NCI-H82 treated with DMSO at 0.1 percent for 48 hours (cell line): Measurements from ENCODE around the gene GRIK4.
"Not testable (repeated sequence)": the region's sequence is repeated elsewhere in the genome, so short reads cannot be mapped to it uniquely, and the experiment has no call there.

Experiments
- DNase-seq: peaks from one replicate; lab custom pipeline; 2025; ENCODE audit not compliant: unreplicated experiment; lab: John Stamatoyannopoulos, UW

Gene GRIK4

DNA sequence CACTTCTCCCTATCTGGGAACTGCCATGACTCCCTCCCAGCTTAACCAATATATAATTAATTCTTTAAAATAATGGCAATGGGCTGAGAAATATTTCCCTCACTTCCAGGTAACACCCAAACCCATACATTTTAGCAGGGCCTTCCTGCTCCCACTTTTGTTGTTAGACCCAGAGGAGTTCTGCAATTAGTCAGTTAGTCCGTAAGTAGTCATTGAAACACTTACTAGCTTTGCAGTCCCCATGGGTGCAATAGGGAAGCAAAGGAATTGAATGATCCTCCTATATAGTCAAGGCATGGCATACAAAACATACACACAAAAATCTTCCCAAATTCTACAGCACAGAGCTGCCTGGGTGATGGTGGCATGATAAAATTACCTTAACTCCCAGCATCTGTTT, 258.4 kb downstream of the GRIK4 start:
- no peak for DNase-seq

DNA sequence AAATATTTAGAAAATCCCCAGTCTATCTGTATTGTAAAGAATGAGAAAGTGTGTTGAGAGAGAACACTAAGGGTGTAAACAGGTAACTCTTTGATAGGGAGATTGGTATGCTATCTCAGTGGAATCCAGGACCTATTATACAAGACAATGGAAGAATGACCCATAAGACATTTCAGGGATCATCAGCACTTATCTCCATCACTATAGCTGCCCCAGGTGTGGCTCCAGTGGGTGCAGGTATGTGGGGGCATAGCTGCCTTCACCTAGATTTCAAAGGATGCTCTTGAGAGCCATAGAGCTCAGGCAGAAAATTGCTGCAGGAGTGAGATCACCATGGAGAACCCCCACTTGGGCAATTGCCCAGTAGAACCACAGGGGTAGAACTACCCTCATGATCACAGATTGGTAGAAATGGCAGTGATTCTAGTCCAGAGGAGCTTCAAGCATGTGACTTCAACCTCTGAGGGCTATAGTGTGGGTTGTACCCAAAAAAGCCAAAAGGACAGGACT, 260.1 kb downstream of the GRIK4 start:
- DNase-seq = no peak

DNA sequence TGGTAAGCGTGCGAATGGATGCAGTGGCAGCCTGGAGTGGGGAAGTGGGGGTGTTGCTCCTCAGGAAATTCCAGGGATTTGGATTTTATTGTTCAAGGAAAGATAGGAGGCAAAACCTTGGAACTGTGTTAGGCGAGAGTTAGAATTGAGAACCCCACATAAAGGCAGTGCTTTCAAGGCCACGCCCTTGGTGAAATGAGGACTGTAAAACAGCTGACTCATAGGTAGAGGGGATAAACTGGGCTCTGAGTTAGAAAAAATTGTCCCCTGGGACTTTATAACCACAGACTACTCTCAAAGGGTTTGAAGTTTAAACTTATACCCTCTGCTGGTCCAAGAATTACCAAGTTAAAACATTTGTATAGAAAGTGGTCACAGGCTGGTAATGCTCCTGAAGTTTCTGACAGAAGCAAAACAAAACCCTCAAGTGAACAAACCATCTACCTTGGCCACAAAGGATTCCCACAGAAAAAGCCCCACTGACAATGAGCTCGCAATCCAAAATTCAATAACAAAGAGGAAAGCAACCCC, 262.0 kb downstream of the GRIK4 start:
- DNase-seq = no peak

DNA sequence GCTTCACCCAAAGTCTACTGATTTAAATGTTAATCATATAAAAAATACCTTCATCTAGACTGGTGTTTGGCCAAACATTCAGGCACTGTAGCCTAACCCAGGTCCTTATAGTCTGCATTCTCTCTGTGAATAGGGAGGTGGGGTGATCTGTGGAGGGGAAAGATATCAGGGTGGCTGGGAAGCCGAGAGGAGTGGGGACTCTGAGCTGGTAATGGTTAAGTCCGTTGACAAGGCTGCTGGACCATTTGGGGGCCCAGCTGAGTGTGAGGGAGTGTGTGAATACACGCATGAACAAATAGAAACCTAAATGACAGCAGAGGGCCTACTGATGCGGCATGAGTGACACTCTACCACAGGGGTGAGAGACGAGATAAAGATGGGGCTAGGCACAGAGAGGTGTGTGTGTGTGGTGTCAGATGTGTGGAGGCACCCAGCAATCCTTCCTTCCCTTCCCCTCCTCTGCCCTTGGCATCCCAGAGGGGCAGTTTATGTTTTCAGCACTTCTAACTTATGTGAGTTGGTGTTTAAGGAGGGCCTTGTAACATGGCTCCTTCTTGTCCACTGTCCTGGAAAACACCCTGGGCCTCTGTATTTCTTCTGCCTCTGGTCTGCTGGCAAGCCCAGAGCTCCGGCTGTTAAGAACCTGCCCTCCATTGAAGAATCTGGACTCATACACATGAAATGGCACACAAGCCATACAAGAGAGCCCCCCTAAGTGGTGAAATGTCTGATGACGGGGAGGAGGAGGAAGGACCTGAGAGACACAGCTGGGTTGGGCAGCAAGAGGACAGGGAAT, 263.2 kb downstream of the GRIK4 start:
- no peak for DNase-seq

DNA sequence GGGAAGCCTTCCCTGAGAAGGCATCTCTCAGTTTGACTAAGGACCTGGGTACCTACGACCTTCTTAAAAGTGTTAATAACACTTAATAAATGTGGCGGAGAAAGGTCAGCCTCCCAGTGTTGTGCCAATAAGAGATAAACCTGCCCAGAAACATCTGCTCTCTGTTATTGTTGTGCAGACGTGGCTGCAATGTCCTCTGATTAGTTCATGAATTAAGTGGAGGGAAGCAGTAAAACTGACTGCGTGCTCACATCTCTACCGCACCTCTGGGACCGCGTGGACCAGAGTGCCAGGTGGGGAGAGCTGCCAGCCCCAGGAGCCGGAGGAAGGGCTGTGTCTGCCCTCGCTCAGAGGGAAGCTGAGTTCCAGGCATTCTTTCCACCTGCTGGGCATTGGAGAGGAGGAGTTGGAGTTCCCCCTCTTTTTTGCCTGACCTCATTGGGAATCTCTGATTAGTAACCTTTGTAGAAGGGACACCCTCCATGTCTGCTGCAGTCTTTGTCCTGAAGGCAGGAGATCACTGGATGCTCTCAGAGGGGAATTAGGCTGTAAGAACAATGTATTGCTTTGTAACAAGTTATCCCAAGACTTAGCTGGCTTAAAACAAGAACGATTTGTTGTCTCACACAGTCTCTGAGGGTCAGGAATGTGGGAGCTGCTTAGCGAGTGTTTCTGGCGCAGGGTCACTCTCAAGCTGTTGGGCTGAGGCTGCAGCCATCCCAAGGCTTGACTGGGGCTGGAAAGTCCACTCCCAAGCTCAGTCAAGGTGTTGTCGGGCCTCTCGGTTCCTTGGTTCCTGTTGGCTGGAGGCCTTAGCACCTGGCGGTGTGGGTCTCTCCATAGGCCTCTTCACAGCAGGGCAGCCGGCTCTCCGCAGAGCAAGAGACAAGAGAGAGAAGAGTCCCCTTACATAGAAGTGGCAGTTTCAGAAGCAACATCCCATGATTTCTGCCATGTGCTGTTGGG, 264.7 kb downstream of the GRIK4 start:
- no peak for DNase-seq

DNA sequence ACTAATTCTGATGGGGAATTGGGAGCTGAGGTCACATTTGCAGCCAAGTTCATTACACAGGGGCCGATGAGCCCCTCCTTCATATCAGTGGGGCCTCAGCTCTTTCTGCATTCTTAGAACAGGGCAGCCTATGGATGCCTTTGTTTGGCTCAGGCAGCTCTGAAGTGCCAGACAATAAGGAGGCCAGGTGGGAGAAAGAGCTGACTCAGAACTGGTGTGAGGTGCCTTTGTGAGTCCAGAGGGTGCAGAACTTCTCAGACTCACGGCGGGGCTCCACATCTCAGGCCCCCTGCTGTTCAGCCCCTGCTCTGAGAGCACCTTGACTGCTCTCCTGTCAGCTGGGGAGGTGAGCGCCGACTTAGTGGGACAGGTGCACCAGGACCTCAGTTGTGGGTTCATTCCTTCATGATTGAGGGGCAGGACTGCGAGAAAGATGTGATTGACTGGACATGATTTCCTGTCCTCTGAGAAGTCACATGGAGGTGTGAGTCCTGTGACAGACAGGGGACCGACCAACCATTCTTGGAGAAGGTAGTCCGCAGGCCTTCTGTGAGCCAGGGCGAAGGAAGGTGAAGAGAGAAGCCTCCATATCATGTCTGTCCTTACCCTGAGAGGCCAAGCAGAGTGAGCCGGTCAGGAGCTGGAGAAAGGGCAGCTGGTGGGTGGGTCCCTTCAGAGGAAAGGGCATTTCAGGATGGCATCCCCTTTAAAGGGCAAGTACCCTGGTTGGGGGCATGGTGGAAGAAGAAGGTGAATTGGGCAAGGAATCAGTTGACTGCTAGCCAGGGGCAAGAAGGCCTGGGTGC, 267.3 kb downstream of the GRIK4 start:
- no peak for DNase-seq

DNA sequence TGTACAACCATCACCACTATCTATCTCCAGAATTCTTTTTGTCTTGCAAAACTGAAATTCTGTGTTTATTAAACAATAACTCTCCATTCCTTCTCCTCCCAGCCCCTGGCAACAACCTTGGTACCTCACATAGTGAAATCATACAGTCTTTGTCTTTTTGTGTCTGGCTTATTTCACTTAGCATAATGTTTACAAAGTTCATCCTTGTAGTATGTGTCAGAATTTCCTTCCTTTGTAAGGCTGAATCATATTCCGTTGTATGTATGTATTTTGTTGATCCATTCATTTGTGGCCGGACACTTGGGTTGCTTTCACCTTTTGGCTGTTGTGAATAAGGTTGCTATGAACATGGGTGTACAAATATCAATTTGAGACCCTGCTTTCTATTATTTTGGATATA, 268.7 kb downstream of the GRIK4 start:
- no peak for DNase-seq

DNA sequence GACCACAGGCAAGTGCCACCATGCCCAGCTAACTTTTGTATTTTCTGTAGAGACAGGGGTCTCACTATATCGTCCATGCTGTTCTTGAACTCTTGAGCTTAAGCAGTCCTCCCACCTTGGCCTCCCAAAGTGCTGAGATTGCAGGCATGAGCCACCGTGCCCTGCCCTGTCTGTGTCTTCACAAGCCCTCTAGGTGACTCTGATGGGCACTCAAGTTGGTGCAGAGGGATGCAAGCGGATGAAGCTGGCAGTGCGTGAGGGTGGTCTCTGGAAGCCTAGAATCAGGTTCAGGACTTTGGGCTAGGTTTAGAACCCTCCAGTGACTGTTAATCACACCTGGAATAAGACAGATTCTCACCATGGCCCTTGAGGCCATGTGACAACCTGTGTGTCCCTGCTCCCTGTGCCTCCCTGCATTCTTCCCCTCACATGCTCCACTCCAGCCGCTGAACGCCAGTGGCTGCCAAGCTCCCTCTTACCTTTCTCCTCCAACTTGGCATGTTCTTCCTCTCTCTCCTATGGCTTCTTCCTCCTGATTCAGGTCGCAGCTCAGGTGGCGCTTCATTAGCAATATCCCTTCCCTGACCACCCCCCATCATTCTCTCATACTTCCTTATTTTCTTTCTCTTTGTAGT, 270.1 kb downstream of the GRIK4 start:
- no peak for DNase-seq

DNA sequence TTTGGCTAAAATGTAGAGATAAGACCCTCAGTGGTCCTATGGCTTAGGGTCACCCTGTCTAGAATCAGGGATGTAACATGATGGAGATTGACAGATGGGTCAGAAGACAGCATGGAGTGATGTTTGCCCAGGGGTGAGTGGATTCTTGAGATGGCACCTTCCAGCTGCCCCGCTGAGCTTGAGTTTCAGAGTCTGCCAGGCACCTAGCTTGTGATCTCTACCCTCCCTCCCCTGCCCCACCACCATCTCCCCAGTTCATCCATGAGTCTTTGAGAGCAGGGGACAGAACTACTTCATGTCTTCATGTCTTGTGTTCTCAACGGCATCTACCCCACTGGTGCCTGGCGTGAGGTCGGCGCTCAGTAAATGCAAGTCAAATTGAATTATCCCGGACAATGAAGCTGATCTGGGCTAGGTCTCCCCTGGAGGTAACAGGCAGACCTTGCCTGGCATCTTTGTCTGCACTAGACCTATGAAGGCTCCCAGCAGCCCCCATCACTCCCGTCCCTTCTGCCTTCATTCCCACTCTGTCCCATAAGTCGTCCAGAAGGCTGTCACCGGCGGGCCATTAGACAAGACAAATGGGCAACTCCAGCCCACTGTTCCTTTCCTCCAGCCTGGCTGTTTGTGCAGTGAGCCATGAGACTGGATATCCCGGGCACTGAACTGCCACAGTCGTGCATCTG, 273.2 kb downstream of the GRIK4 start:
- no peak for DNase-seq

DNA sequence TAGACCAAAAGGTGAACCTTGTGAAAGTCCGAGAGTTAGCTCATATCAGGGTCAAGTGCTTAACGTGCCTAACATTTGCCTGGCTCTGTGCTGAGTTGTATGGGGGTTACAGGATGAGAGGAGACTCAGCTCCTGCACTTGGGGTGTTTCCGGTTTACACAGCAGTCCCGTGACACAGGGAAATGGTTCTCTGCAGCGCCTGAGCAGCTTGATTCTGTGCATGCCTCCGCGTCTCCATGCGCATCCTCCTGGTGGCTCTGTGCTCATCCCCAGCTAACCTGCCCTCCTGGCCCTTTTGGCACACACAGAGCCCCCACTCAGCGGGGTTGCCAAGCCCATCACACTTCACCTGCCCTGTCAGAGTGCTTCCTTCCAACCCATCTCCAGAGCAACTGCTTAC, 274.0 kb downstream of the GRIK4 start:
- no peak for DNase-seq

DNA sequence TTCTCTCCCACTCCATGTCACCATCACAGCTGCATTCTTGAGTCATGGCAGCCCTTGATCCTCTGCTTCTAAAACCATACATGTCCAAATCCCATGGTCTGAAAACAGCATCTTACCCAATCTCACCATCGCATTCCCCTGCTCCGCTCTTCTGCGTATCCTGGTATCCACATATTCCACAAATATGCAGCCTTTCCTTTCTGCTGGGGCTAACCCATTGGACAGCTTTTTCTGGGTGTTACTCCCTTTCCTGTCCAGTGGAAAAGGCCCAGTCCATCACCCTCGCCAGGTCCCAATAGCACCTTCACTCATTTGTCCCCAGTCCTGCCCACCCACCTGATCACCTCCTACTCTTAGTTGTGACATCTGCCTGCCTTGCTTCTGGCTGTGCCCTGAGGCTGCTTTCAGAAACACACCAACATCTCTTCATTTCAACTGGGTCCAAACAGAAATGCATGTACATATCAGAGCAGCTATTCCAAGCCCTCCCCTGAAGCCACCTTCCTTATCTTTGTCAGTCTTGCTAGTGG, 274.7 kb downstream of the GRIK4 start:
- no peak for DNase-seq

DNA sequence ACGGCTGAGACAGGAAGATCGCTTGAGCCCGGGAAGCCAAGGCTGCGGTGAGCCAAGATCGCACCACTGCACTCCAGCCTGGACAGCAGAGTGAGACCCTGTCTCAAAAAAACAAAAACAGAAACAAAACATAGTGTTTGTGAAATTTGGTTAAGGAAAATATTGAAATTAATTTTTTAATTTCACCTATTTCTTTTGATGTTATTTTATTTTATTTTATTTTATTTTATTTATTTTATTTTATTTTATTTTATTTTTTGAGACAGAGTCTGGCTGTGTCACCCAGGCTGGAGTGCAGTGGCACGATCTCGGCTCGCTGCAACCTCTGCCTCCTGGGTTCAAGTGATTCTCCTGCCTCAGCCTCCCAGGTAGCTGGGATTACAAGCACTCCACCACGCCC, 275.7 kb downstream of the GRIK4 start:
- not testable (repeated sequence) for DNase-seq

DNA sequence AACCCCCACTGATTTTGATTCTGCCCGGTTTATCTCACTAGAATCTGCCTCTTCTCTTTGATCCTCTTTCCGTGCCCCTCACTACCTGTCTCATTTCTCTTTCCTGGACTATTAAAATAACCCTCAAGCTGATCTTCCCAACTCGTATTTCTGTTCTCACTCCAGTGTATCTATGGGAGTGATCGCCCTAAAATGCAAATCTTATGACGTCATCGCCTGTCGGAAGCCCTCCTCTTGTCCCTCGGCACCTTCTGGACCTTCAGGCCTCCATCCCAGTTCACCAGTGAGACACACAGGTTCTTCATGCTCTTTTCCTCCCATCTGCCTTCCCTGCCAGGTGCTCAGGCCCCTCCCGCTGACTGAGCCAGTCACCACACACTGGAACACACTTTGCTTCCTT, 277.8 kb downstream of the GRIK4 start:
- no peak for DNase-seq

DNA sequence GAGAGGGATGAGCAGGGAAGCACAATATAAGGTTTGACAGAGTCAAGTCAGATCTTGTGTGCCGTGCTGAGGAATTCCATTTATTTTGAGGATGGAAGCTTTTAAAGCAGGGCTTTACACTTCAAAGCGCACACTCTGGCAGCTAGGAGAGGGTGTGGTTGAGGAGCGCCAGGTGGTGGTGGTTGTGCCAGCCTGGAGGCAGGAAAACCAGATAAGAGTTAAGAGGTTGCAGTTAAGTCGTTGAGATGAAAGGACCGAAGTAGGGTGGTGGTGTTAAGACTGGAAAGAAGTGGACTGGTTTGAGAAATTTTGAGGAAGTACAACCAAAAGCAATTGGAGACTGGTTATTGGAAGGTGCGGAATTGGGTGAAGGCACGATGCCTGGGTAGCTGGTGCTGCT, 280.8 kb downstream of the GRIK4 start:
- no peak for DNase-seq

DNA sequence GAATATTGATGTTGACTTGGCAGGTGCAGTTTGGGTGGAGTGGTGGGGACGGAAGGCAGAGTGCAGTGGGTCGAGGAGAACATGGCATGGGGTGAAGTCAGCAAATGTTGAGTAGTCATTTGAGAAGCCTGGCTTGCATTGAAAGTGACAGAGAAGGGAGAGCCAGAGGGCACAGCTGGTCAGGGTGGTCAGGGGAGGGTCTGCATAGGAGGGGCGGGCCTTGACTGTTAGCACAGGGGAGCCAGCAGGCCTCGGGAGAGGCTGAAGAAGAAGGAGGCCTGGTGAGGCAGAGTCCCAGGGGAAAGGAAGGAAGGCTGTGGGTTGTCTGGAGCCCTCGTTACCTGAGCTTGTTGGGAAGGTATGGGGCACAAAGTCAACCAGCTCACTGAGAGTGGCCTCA, 281.6 kb downstream of the GRIK4 start:
- no peak for DNase-seq

DNA sequence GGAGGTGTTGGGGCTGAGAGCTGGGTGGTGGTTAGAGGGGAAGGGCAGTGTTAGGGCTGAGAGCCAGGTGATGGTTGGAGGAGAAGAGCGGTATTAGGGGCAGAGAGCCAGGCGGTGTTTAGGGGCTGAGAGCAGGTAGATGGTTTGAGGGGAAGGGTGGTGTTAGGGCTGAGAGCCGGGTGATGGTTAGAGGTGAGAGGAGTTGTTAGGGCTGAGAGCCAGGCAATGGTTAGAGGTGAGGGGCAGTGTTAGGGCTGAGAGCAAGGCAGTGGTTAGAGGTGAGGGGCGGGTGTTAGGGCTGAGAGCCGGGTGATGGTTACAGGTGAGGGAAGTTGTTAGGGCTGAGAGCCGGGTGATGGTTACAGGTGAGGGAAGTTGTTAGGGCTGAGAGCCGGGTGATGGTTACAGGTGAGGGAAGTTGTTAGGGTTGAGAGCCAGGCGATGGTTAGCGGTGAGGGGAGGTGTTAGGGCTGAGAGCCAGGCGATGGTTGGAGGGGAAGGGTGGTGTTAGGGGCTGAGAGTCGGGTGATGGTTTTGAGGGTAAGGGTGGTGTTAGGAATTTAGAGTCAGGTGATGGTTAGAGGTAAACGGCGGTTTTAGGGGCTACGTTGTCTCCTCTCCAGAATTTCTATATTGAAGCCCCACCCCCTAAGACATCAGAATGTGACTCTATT, 282.4 kb downstream of the GRIK4 start:
- no peak for DNase-seq

DNA sequence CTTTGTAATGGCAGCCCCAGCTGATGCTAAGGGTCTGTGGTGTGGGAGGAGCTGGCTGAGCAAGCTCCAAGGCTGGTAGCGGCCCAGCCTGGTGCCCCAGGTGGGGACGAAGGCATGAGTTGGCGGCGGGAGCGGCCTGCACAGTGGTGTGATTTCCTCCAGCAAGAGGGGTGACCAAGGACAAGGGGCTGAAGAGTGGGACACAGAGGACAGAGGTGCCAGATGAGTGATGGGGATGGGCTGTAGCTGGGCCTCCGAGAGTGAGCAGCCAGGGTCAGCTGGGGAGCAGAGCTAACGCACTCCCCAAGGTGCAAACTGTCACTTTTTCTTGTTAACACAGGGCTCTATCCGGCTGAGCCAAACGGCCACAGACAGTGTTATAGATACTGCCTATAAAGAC, 283.2 kb downstream of the GRIK4 start:
- no peak for DNase-seq

DNA sequence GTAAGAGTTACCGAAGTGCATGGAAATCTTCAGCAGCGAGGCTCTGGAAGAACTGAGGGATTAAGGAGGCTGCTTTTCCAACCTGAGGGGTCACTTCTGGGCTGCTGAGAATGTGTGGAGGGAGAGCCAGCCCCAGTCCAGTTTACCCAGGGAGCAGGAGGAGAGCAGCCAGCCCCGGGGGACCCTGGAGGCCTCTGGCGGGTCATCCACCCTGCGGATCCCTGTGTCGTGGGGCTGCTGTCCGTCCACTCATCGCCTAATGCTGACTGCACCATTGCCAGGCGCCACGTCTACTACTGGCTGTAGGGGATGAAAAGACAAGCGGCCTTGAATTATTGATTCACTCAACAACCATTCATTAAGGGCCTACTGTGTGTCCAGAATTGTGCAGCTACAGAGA, 283.6 kb downstream of the GRIK4 start:
- no peak for DNase-seq

DNA sequence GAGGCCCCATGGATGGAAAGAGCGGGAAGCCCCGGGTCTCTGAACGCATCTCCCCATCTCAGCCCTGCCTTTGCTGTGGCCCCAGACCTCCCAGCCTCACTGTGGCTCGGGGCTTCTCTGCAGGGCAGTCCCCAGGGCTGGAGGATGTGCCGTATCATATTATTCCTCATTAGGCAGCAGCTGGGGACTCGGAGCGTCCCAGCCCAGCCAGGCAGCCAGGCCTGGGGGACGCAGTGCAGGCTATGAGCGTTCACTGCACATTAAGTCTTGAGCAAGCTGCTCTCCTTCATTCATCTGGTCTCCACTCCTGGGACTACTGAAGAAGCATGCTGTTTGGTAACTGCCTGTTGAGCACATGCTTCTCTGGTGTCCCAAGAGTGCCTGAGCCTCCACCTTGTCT, 285.6 kb downstream of the GRIK4 start:
- no peak for DNase-seq
